Measurements from ENCODE around the gene KCTD15.

Gene KCTD15, protein sequence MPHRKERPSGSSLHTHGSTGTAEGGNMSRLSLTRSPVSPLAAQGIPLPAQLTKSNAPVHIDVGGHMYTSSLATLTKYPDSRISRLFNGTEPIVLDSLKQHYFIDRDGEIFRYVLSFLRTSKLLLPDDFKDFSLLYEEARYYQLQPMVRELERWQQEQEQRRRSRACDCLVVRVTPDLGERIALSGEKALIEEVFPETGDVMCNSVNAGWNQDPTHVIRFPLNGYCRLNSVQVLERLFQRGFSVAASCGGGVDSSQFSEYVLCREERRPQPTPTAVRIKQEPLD

DNA sequence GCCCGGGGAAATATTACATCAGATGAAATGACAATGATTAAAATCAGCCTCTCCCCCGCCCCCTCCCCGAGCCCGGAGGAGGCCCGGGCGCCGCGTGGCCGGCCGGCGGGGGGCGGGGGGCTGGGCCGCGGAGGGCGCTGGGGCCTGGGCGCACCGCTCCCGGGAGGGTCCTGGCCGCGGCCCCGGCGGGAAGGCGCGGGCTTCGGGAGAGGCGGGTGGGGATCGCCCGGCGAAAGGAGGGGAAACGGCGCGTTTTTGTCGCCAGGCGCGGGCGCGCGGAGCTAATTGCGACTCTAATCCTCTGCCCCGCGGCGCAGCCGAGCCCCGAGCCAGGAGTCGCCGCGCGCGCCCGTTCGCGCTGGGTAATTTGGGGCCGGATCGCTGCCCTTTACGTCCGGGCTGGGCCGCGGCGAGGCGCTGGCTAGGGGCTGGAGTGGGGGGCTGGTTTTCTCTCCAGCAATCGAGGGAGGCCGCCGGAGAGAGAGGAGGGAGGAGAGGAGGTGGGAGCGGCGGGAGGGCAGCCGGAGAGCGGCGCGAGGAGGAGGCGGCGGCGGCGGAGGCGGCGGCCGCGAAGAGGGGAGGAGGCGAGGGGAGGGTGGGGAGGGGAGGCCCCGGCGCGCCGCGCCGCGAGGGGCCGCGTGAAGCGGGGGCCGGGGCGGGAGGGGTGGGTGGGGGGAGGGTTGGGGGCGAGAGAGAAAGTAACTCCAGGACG lies at the start of gene KCTD15:
TSS of gene KCTD15 (plus strand) at position 707 of the 712 bp plus-strand sequence. CDS start 3,585 bp downstream, outside the sequence.
- no peak for DNase-seq

DNA sequence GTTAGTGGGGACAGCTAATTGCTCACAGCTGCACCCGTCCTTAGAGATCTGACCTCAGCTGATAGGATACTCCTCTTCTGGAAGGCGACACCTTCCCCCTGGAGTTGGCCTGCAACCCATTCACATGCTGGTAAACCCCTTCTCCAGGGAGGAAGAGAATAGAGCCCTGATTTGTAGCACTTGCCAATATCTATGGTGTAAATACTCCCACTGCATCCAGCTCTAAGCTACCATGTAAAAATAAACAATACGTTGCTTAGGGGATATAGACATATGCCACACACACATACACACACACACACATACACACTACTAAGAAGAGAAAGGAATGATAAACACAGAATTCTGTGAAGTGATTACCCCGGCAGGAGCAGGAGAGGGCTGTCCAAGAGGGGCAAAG lies 49.4 kb upstream of the KCTD15 start:
- no peak for DNase-seq

DNA sequence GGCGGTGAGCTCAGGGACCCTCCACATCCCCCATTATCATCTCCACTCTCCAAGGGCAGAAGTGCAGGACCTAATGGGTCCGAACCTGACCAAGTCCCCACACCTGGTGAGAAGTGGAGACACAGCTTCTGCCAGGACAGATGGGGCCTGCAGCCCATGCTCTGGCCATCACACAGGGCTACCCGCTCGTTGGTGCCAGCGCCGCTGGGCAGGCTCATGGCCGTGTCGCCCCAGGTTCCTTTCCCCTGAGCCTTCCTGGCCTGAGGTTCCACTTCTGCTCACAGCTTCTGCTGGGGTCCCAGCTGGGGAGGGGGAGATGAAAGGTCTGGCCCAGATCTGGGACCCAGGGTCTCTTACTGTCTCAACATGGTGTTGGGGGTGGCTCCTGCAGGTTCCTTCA lies 48.4 kb upstream of the KCTD15 start:
- no peak for DNase-seq

DNA sequence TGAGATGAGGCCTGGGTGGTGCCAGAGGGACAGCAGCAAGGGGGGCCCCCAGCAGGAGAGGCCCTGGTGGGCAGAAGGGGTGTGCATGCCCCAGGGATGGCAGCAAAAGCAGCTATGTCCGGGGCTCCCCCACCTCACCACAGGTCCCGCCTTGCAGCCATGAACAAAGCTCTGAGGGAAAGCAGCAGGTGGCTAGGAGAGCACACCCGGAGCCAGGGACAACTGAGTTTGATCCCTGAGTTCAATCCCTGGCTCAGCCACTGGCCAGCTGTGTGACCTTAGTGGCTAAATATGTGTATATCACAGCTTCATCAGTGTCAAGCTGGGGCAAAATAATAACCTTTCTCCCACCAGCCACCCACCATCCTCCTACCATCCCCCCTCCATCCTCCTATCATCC lies 47.7 kb upstream of the KCTD15 start:
- DNase-seq: no peak

DNA sequence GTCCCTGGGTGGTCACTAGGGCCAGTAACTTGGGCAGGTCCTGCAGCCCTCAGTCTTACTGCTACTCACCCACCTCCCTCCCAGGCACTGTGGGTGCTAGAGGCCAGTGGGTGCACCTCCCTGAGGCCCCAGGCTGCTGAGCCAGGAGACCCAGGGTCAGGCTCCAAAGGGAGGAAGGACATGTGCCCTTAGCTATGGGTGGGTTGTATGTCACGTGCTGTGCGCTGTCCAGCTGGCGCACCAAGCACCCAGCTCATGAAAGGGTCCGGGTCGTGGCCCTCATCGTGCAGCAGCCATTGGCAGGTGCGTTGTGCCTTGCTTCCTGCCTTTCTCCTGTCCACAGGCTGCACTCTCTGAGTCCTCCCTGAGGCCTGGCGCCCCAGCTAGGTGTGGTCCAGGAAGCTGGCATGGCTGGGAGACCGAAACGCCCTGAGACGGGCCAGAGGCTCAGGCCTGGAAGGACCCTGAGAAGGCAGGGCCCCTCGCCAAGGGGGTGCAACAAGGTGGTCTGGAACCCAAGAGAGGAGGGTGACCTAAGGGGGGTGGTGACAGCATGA lies 47.0 kb upstream of the KCTD15 start:
- DNase-seq: no peak

DNA sequence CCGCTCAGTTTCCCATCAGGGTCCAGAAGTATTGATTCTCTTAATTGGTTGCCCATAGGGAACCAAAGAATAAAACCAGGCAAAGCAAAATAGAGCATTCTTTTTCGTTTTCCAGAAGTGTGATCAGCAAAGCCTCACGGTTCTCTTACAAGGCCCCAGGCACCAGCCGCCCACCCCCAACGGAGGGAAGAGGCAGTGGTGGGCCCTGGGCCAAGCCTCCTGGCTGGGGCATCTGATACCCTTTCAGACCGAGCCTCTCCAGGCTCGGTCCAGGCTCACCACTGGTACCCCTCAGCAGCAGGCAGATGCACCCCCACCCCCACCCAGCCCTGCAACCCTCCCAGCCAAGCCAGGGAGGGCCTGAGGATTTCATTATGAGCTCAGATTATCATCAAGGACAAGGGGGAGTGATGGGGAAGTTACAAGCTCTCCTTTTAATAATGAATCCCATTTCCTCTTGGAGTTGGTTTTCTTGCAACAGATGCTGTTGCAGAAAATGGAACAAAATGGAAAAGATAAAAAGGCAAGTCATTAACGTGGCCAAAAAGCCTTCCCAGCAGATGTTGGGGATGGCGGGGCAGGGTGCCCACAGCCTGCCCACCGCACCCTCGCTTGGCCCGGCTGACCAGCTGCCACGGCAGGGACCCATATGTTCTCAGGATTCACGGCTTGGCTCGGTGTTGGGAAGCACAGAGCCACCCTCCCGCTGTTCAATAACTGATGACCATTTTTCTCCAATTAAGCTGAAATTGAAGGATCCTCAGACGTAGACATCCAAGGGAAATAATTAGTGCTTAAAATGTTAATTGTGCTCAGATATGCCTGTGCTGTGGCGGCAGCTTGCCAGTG lies 45.9 kb upstream of the KCTD15 start:
- no peak for DNase-seq

DNA sequence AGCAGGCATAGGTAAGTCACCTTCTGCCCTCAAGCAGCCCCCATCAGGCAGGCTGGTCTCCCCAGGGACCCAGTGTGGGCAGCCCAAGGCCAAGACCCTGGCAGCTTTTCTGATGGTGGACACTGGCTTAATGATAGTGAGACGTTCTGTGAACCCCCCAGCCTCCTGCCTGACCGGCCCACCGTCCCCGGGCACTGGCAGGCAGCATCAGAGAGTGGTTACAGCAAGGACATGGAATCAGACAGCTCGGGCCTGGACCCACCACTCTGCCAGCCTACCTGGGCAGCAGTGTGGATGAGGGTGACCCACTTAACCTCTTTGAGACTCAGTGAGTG lies 45.3 kb upstream of the KCTD15 start:
- no peak for DNase-seq

DNA sequence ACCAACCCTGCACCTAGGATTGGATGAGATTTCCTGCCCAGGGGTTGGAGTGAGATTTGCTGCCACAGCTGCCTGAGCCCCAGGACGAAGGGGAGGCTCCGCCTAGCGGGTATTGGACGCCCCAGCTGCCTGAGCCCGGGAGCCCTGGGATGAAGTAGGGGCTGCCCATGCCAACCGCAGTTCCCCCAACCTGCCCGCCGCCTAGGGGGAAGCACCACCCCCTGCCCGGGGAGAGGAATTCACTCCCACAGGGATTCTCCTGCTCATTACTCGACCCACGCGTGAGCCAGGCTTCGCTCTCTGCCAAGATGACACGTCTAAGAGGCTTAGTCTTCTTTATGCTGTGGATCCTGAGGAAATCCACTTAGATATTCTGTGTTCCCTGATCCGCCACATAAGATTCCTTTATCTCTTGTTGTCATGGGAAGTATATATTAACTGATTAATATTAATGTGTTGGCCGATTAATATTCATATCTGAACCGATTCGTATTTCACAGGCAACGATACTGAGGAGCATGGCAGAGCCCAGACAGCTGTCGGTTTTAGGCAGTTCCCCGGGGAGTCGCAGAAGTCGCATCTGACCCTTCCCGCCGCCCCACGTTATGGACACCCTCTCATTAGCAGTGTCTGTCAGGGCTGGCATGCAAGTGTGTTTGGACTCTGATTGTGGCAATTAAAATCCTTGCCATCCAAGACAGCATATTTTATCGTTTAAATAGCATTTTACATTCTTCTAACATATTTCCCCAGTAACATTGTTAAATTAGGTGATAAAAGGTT lies 44.5 kb upstream of the KCTD15 start:
- no peak for DNase-seq

DNA sequence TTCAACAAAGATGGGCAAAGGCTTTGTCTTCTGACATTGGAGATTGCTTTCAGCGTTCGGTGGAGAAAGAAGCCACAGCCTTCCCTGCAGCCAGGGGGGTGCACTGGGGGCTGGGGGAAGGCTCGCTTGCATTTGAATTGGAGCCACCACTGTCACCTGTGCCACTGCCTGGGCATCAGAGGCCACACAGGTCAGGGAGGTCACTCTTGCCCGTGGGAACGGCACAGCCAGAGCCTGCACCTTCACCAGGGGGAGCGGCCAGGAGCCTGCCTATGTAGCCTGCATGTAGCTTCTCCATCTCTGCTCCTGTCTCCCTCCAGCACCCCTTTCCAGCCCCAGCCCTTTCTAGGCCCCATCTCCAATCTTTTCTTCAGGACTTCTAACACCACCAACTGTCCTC lies 43.7 kb upstream of the KCTD15 start:
- DNase-seq: no peak

DNA sequence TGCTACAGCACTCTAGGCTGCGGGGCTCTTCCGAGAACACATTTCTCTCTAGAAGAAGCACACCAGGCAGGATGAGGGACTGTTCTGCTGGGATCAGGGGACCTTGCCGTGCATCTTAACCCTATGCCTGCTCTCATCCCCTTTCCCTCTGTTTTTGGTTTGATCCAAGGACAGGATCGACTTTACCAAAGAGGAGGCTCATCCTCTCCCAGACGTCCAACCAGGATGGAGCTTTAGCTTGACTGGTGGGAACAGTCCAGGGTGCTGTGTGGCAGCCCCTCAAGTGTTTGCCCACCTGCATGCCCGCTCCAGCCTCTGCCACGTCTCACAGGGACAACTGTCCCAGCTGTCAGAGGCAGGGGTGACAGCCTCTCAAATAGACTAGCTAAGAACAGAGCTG lies 42.3 kb upstream of the KCTD15 start:
- DNase-seq: no peak

DNA sequence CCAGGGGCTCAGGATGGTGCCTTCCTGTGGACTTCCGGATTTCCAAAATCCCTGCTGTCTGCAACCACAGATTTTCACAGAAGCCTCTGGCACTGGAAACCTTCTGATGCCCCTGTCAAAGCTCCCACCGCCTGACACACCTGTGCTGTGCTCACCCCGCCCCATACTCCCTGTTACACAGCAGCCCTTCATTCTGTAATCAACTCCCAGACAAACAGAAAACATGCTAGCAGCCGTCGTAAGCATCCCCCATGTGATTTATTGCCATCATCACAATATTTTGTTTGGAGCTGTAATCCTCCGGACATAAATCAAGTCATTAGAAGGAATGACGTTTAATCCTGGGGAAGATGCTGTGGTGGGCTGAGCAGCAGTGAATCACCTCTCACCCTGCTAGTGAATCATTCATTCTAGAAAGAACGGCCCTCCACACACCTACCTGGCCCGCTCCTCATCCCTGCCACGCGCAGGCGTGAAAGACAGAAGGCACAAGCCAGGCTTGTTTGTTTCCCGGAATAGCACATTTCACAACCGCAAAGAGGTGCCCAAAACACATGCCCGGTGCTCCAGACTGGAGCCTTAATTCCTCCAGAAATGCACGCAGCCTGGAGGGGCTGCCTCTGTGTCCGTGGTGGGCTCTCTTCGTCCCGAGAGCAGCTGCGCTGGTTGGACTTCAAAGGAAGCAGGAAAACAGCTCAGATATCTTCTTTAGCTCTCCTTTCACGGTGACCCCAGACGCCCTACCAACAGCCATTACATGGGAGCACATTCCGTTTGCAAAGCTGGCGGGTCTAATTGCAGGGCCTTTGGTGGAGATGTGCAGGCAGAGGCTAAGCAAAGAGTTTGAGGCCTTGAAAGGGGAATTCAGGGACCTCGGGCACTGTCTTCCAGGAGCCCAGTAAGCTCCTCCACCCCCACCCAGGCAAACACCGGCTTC lies 41.3 kb upstream of the KCTD15 start:
- DNase-seq: no peak

DNA sequence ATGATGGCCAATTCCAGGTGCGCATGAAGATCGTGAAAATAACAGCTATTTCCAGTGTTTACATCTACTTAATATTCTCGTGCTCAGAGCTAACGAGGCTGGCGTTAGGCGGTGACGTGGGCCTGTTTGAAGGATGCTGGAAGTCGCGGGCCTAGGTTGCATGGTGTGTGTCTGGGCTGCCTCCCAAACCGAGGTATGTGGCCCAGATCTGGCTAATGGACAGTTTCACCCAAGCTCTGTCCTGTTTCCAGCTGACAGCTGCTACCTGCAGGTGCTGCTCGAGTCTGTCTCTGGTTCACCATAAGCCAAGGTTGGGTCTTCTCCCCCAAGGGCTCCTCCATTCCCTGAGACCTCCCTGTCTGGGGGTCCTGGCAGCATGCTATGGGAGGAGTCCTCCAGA lies 40.5 kb upstream of the KCTD15 start:
- DNase-seq: no peak

DNA sequence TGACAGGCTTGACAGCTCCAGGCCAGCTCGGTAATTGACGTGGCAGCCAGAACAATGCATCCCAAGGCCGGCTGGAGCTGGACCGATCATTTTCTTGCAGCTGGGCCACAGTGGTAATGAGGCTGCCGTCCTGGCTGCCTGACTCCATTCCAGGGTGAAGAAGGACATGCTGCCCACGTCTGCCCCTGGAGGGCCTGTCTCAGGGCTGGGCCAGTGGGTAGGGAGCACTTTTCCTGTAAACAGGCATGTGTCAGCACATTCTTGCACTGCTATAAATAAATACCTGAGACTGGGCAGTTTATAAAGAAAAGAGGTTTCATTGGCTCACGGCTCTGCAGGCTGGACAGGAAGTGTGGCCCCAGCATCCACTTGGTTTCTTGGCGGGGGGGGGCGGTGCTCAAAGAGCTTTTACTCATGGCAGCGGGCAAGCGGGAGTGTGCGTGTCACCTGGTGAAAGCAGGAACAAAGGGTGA lies 38.1 kb upstream of the KCTD15 start:
- DNase-seq: no peak

DNA sequence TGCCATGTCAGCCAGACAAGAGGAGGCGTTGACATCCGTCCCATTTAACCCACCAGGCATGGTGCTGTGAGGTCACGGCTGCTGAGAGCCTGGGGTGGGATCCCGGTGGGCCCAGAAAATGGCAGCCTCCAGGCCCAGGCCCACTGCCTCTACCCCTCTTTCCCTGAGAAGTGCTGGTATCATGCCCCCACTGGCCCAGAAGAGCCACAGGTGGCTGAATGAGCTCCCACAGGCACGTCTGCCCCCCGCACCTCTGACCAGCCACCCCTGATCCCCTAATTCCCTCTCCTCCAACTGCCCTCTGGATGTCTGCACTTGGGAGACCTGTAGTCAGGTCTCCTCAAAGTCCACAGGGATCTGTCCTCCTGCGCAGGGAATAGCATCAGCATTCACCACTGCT lies 37.3 kb upstream of the KCTD15 start:
- DNase-seq: no peak

DNA sequence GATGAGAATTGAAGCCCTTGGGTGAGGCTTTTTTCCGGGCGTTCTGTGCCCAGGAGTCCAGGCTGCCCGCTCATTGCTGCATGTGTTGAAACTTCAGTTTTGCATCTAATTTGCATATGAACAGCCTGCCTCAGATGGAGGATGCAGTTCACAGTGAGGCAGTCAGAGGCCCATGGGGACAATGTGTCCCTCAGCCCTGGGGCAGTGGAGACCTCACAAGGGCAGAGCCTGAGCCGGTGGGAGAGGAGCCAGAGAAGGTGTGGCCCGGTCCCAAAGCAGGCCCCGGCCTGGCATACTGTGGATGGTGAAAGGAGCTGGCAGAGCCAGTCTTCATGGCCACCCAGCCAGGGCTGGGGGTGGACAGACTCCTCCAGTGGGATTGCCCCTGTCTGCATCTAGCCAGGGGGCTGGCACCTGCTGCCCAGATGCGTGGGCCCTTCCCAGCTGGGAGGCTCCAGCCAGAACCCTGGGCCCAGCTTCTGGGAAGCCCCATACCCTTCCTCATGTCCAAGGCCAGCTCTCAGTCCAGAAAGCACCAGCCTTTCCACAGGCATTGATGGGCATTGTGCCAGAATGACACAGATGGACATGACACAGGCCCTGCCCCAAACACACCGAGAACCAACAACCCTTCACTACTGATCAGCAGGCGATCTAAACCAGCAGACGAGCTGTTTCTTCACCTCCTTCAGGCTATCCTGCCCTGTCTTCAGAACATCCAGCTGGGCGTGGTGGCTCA lies 32.9 kb upstream of the KCTD15 start:
- DNase-seq: peak in 1 of 2 donors; percentile 26

DNA sequence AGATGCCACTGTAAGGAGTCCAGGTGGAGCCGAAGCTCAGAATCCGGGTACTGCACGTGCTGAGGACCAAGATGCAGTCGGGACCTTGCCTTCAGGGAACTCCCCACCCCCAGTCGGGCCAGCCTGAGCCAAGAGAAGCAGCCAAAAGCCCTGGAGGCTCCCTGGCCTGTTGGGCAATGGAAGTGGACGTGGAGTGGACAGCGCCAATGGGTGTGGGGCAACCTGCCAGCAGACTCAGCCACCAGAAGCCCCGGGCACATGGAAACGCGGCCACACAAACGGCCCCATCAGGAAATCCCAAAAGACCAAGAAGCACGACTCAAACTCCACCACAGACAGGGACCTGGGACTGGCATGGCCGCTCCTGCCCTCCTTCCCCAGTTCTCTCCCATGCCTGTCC lies 30.0 kb upstream of the KCTD15 start:
- no peak for DNase-seq

DNA sequence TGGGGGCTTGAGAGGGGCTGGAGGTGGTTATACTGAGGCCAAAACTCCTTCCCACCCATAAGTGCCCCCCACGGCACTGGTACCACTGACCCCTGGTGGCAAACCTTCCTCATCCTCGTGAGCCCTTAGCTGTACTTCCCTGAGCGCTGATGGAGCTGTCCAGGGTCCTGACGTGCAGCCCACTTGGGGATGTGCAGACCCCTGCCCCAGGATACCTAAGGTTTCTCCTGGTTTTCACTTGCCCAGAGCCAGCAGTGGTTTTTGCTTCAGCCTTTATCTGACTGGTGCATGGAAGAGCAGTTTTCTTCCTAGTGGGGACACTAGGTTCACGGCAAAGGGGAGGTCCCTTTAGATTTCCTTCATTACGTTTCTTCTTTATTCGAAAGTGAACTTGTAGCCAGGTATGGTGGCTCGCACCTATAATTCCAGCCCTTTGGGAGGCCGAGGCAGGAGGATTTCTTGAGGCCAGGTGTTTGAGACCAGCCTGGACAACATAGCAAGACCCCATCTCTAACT lies 28.7 kb upstream of the KCTD15 start:
- no peak for DNase-seq

DNA sequence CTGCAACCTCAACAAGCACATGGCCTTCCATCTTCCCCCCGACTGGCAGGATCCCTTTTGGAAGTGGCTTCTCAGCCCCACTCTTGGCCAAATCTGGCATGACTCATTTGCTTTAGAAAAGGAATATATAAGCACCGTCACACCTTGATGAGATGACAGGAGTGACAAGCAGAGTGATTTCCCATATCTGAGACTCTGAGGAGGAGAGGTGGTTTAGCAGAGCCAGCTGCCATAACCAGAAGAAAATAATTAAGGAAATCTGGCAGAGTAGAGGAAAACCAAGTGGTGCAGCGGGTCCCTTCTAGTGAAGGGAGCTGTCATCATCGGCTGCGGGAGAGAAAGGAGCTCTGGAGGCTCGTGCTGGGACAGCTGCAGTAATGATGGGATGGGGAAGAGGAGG lies 27.5 kb upstream of the KCTD15 start:
- DNase-seq: no peak

DNA sequence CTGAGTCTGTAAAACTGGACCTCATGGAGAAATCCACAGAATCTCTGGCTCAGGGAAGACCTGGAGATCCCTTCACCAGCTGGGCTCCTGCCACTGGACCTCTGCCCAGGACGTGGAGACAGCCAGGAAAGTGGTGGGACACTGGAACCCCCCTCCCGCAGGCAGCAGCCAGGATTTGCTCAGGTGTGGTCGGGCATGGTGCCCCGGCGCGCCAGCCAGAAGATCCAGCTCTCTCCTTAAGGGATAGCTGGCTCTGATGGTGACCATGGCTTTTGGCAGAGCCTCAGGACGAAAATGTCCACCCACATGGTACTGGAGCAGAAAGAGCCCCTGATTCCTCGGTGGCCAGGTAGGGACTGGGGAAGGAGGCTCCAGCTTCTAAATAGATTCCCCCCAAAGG lies 26.6 kb upstream of the KCTD15 start:
- DNase-seq: no peak

DNA sequence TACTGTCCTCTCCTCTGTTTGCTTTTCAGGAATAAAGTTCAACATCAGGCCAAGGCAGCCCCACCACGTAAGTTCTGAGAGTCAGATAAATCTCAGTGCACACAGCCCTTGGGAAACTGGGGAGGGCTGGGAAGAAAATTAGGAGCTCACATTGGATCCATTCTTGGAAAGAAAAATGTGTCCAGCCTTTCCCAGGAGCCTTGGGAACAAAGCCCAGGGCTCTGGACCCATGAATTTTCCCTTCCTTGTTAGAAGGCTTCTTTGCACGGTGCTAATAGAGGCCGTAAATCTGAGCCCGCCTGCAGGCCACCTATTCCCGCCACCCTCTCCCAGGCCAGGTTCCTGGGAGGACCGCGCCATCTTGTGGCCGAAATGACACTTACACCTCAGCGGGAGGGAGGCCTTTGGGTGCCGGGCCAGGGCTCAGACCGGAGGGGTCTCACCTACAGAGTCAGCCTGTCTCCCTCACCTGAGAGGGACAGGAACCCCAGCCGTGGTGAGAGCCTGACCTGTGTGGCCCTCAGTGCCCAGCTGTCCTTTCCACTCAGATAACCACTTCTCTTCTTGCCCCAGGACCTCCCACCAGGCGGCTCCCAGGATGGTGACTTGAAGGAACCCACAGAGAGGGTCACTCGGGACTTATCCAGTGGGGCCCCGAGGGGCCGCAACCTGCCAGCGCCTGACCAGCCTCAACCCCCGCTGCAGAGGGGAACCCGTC lies 25.1 kb upstream of the KCTD15 start:
- peak; percentile 10 to 53 for DNase-seq
